Stimulated activated CD8-positive, alpha-beta memory T cell treated with anti-CD3 and anti-CD28 coated beads, Interleukin-15, amount 100 ng/mL, for 48 hours (primary cell): ENCODE data around the gene BTK.
"Not testable (repeated sequence)": the region's sequence is repeated elsewhere in the genome, so short reads cannot be mapped to it uniquely, and the experiment has no call there.

Source experiments
- DNase-seq, 2 donors: peaks; one replicate each; pipeline ENCODE4 v3.0.0-alpha.2; 2020; ENCODE audit warnings: low read depth in 2 of 2

Gene BTK

GRCh38 chrX:101337776-101338271, 48.2 kb downstream of the BTK start:
- DNase-seq, result no peak

GRCh38 chrX:101334310-101334709, 51.7 kb downstream of the BTK start:
- DNase-seq, result not testable (repeated sequence)

- DNase-seq, result not testable (repeated sequence)
Measured at GRCh38 chrX:101326600-101326999, 59.4 kb downstream of the BTK start.

- DNase-seq, result no peak
Measured at GRCh38 chrX:101303790-101304189, 82.2 kb downstream of the BTK start.
